Measurements from ENCODE around the gene MYO3B. TPM values are rescaled to one million over a fixed set of nuclear protein-coding genes. Genes with fewer than 3 reads are reported as not detected.

MYO3B gene
- total RNA-seq, 2 donors from 2014 or later, result 5.2 to 10.9 TPM

DNA sequence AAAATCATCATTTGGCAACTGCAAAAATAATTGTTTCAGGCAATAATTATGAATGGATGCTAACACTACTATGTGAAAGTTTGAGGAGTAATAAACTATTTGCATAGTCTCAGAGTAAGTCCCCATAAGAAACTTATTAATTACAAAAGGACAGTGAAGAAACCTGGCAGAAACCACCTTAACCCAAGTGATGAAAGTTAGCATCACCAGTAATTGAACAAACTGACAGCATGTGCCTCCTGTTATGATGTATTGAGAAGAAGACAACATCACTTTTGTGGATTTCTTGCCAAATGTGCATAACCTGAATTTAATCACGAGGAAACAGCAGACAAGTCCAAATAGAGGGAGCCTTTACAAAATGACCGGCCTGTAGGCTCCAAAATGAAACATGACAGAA lies 353.9 kb downstream of the MYO3B start:
- Histone ChIP-seq H3K36me3 (ENCODE audit: control insufficient read depth, insufficient read depth, low read length) (no peaks in the 10 kb centered on the region), H3K27ac (ENCODE audit: low read depth, low read length) (no peak overlapping the region), H3K4me3 (ENCODE audit: low read length) (no peak overlapping the region), H3K4me1 (ENCODE audit: control insufficient read depth, insufficient read depth, low read length) (peaks cover 7% of the 10 kb centered on the region), H3K9ac (ENCODE audit: extremely low read depth, low read length, poor library complexity, severe bottlenecking) (no peak overlapping the region), H3K9me3 (ENCODE audit: control insufficient read depth, low read length) (no peaks in the 10 kb centered on the region), H3K27me3 (ENCODE audit: control insufficient read depth, insufficient read depth, low read length, poor library complexity, severe bottlenecking) (no peaks in the 10 kb centered on the region)
- Mint-ChIP-seq H3K4me3 (no peak overlapping the region), H3K9me3 (no peaks in the 10 kb centered on the region), H3K36me3 (ENCODE audit: low read depth) (no peaks in the 10 kb centered on the region), H3K4me1 (peaks cover 49% of the 10 kb centered on the region), H3K27me3 (ENCODE audit: insufficient read depth) (no peaks in the 10 kb centered on the region), H3K27ac (no peak overlapping the region)
- DNase-seq, result no peak
- TF ChIP-seq, protein P1, sequence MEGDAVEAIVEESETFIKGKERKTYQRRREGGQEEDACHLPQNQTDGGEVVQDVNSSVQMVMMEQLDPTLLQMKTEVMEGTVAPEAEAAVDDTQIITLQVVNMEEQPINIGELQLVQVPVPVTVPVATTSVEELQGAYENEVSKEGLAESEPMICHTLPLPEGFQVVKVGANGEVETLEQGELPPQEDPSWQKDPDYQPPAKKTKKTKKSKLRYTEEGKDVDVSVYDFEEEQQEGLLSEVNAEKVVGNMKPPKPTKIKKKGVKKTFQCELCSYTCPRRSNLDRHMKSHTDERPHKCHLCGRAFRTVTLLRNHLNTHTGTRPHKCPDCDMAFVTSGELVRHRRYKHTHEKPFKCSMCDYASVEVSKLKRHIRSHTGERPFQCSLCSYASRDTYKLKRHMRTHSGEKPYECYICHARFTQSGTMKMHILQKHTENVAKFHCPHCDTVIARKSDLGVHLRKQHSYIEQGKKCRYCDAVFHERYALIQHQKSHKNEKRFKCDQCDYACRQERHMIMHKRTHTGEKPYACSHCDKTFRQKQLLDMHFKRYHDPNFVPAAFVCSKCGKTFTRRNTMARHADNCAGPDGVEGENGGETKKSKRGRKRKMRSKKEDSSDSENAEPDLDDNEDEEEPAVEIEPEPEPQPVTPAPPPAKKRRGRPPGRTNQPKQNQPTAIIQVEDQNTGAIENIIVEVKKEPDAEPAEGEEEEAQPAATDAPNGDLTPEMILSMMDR (conservative IDR thresholded peaks at IDR 0.05), result no peak
- 92 to 93% methylated on average over 2 of the region's 2 CpGs for WGBS, 2 experiments (ENCODE audit: insufficient coverage in 1 of 2, insufficient read length in 1 of 2)

DNA sequence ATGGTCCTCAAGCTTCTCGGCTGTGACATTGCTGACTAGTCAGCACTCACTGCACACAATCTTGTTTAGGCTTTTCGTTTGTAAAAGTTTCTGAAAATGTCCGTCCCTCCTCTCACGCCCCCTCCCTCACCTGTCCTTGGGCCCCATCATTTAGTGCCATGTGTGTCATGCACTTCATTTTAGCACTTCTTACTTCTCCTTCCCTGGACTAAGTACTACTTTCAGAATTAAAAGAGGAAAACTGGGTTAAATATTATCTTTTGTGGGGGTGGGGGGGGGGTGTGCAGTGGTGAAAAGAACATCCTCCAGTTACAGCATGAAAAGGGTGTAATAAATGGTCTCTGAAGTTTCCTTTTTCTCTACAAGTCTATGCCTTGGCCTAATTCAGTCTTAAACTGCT lies 355.2 kb downstream of the MYO3B start:
- Mint-ChIP-seq H3K36me3 (ENCODE audit: low read depth) (no peaks in the 10 kb centered on the region), H3K4me3 (no peak overlapping the region), H3K27ac (no peak overlapping the region), H3K4me1 (peaks cover 49% of the 10 kb centered on the region), H3K27me3 (ENCODE audit: insufficient read depth) (no peaks in the 10 kb centered on the region), H3K9me3 (no peaks in the 10 kb centered on the region)
- Histone ChIP-seq H3K4me1 (ENCODE audit: control insufficient read depth, insufficient read depth, low read length) (peaks cover 7% of the 10 kb centered on the region), H3K27ac (ENCODE audit: low read depth, low read length) (no peak overlapping the region), H3K9ac (ENCODE audit: extremely low read depth, low read length, poor library complexity, severe bottlenecking) (no peak overlapping the region), H3K27me3 (ENCODE audit: control insufficient read depth, insufficient read depth, low read length, poor library complexity, severe bottlenecking) (no peaks in the 10 kb centered on the region), H3K9me3 (ENCODE audit: control insufficient read depth, low read length) (no peaks in the 10 kb centered on the region), H3K4me3 (ENCODE audit: low read length) (no peak overlapping the region), H3K36me3 (ENCODE audit: control insufficient read depth, insufficient read depth, low read length) (no peaks in the 10 kb centered on the region)
- TF ChIP-seq, protein P1 (conservative IDR thresholded peaks at IDR 0.05), result no peak
- no peak for DNase-seq
- WGBS, 2 experiments (ENCODE audit: insufficient coverage in 1 of 2, insufficient read length in 1 of 2), result 91 to 100% methylated on average over 1 to 4 of the region's 4 CpGs

DNA sequence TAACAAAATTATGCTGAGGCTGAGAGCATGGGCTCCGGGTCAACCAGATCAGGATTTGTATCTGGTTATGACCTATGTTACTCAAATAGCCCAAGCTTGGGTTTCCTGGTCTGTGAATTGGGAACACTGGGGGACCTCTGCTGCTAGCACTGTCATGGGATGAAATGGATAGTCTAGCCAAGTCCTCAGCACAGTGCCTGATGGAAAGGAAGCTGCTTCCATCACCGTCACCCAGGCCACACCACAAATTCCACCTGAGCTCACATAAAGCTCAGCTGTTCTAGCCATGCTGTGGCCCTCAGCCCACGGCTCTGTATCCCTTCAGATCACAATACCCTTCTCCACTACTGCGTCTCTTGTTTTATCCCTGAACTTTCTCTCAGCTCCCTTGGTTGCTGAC lies 357.6 kb downstream of the MYO3B start:
- Histone ChIP-seq H3K4me3 (ENCODE audit: low read length) (no peak overlapping the region), H3K27me3 (ENCODE audit: control insufficient read depth, insufficient read depth, low read length, poor library complexity, severe bottlenecking) (no peaks in the 10 kb centered on the region), H3K27ac (ENCODE audit: low read depth, low read length) (no peak overlapping the region), H3K36me3 (ENCODE audit: control insufficient read depth, insufficient read depth, low read length) (no peaks in the 10 kb centered on the region), H3K9ac (ENCODE audit: extremely low read depth, low read length, poor library complexity, severe bottlenecking) (no peak overlapping the region), H3K4me1 (ENCODE audit: control insufficient read depth, insufficient read depth, low read length) (no peaks in the 10 kb centered on the region), H3K9me3 (ENCODE audit: control insufficient read depth, low read length) (no peaks in the 10 kb centered on the region)
- Mint-ChIP-seq H3K36me3 (ENCODE audit: low read depth) (no peaks in the 10 kb centered on the region), H3K9me3 (no peaks in the 10 kb centered on the region), H3K27me3 (ENCODE audit: insufficient read depth) (no peaks in the 10 kb centered on the region), H3K4me3 (no peak overlapping the region), H3K4me1 (peaks cover 35% of the 10 kb centered on the region), H3K27ac (no peak overlapping the region)
- WGBS, 2 experiments (ENCODE audit: insufficient coverage in 1 of 2, insufficient read length in 1 of 2), result 92 to 93% methylated on average over 2 to 4 of the region's 4 CpGs
- TF ChIP-seq, protein P1 (conservative IDR thresholded peaks at IDR 0.05), result no peak
- no peak for DNase-seq
